K562 (cell line): Measurements from ENCODE around the gene TMPRSS9. TPM values are rescaled to one million over a fixed set of nuclear protein-coding genes. Genes with fewer than 3 reads are reported as not detected.
A peak's percentile ranks its signal among the peaks of the same experiment; 100 is the strongest.

Source experiments
- ATAC-seq: fragments of 200-7000 bp; cut with Tn5 transposase; 3 replicates; pipeline ENCODE4 v1.9.1; 2020; ENCODE audit warnings: moderate library complexity
- BruUV-seq: library from RNA; stranded (reverse); fragments of 400-500 nt; replicated peaks from 2 replicates; lab custom pipeline; 2021; lab: Mats Ljungman, UMichigan
- CTCF ChIA-PET: fragments of 300-600 bp; formaldehyde crosslinking; extraction: SDS; loops from one replicate; lab custom pipeline; 2021; ENCODE audit warnings: low intra/inter-chr PET ratio; lab: Yijun Ruan, JAX
- POLR2A ChIA-PET: fragments of 300-600, 350-650 bp; sonication (Branson Sonifier 250); formaldehyde crosslinking; extraction: SDS; loops from one replicate; lab custom pipeline; 2021; ENCODE audit warnings: antibody characterized with exemption, inconsistent platforms; lab: Yijun Ruan, JAX
- DNase-seq, 4 experiments: peaks; one replicate each; pipeline versions ENCODE4 v3.0.0 to v3.0.0-alpha.2; 2011 to 2018; ENCODE audit warnings: low spot score in 3 of 4, mixed read lengths in 3 of 4; ENCODE audit errors: extremely low read depth in 1 of 4
- FAIRE-seq: peaks from 2 replicates; lab custom pipeline; 2011; peaks lifted over from hg19 to GRCh38; lab: Jason Lieb, UNC
- H2AFZ ChIP-seq: 2 replicates; pipeline ENCODE4 v1.6.0; 2011; ENCODE audit warnings: low read depth, low read length, control low read depth, inconsistent platforms
- H3K27ac ChIP-seq: fragments of 200-600 bp; 3 replicates; pipeline ENCODE4 v1.8.0; 2011; ENCODE audit warnings: low read depth, mild to moderate bottlenecking, control low read depth, inconsistent platforms, low read length, moderate library complexity, mixed read lengths; ENCODE audit errors: extremely low read depth
- H3K27me3 ChIP-seq, 2 experiments: fragments of 300-600 bp in 1 of 2; 2 replicates in 1 of 2; 3 replicates in 1 of 2; pipeline versions ENCODE4 v1.6.0 to v1.8.0; 2011; ENCODE audit warnings: inconsistent platforms in 2 of 2, low read length in 2 of 2, mild to moderate bottlenecking in 1 of 2, mixed read lengths in 1 of 2, moderate library complexity in 1 of 2; ENCODE audit not compliant: control insufficient read depth in 2 of 2, insufficient read depth in 2 of 2
- H3K36me3 ChIP-seq: fragments of 300-600 bp; 3 replicates; pipeline ENCODE4 v1.8.0; 2011; ENCODE audit warnings: mild to moderate bottlenecking, low read length, inconsistent platforms; ENCODE audit not compliant: control insufficient read depth, insufficient read depth
- H3K4me1 ChIP-seq, 2 experiments: fragments of 200-600 bp in 1 of 2; replicated peaks in 1 of 2; 2 replicates in 1 of 2; 3 replicates in 1 of 2; pipeline versions ENCODE4 v1.5.1 to v1.8.0; 2011; ENCODE audit warnings: inconsistent platforms in 2 of 2, low read length in 2 of 2, mild to moderate bottlenecking in 1 of 2, mixed read lengths in 1 of 2, moderate library complexity in 1 of 2; ENCODE audit not compliant: control insufficient read depth in 2 of 2, insufficient read depth in 2 of 2
- H3K4me2 ChIP-seq: 2 replicates; pipeline ENCODE4 v1.6.1; 2011; ENCODE audit warnings: low read length, control low read depth, inconsistent platforms, mixed read lengths; ENCODE audit not compliant: insufficient read depth
- H3K4me3 ChIP-seq: fragments of 200-600 bp; sonication (generic), shearing (Covaris generic); 2 replicates; pipeline ENCODE4 v1.5.1; 2016; ENCODE audit warnings: control low read depth, inconsistent platforms
- H3K79me2 ChIP-seq: fragments of 200-600 bp; 3 replicates; pipeline ENCODE4 v1.8.0; 2011; ENCODE audit warnings: low read length, inconsistent platforms; ENCODE audit not compliant: control insufficient read depth, insufficient read depth
- H3K9ac ChIP-seq, 2 experiments: 2 replicates each; pipeline versions ENCODE4 v1.6.0 to v1.6.1; 2011; ENCODE audit warnings: low read depth in 2 of 2, low read length in 2 of 2, control low read depth in 1 of 2, inconsistent platforms in 1 of 2, mild to moderate bottlenecking in 1 of 2, mixed read lengths in 1 of 2; ENCODE audit not compliant: insufficient read depth in 1 of 2
- H3K9me1 ChIP-seq: one replicate; pipeline ENCODE4 v1.6.0; 2011; ENCODE audit warnings: inconsistent platforms, mild to moderate bottlenecking, low read length, moderate library complexity; ENCODE audit not compliant: control insufficient read depth, insufficient read depth
- H3K9me3 ChIP-seq: replicated peaks from 2 replicates; pipeline ENCODE4 v1.5.1; 2011; ENCODE audit warnings: low read depth, low read length, inconsistent platforms; ENCODE audit not compliant: control insufficient read depth, insufficient read depth
- H4K20me1 ChIP-seq: replicated peaks from 2 replicates; pipeline ENCODE4 v1.6.1; 2011; ENCODE audit warnings: low read length, inconsistent platforms, mixed read lengths; ENCODE audit not compliant: control insufficient read depth, insufficient read depth
- KDM1A ChIP-seq, 2 experiments: fragments of 450-650 bp; IDR thresholded peaks; 2 replicates each; pipeline ENCODE4 v1.6.1; 2016; ENCODE audit warnings: mild to moderate bottlenecking in 2 of 2
- L3MBTL2 ChIP-seq: fragments of 450-650 bp; IDR thresholded peaks from 2 replicates; pipeline ENCODE4 v1.6.1; 2016; ENCODE audit warnings: mild to moderate bottlenecking, moderate library complexity
- ZNF232 ChIP-seq: sonication (generic); formaldehyde crosslinking; IDR thresholded peaks from 2 replicates; pipeline ENCODE4 v1.8.0; 2022; ENCODE audit warnings: mild to moderate bottlenecking, missing genetic modification reagents
- WGBS: fragments of 100-300 bp; shearing (Covaris generic); methylation state at CpG from one replicate; pipeline ENCODE4 v1.1.6; 2016; ENCODE audit warnings: low coverage, mixed read lengths; ENCODE audit not compliant: insufficient coverage; ENCODE audit errors: missing lambda C conversion rate; 5-methylcytosine and 5-hydroxymethylcytosine counted together
- in situ Hi-C: fragments of 300-500 bp; cut with MboI; formaldehyde crosslinking; loops from 4 replicates; pipeline ENCODE4 v1.15.0; 2018; ENCODE audit warnings: inconsistent platforms, mixed read lengths
- intact Hi-C: fragments of 100-400 bp; cut with micrococcal nuclease; formaldehyde crosslinking; loops from 2 replicates; pipeline ENCODE4 v1.14.2; 2022
- polyA plus RNA-seq, 8 experiments: library from polyadenylated mRNA; depleted of rRNA in 4 of 8; stranded (reverse) in 5 of 8; unstranded in 3 of 8; fragments of >200 nt; fragmentation: Nextera tagmentation in 2 of 8; fragmentation: Illumina TruSeq in 1 of 8; extraction: Ambion mirVana in 2 of 8; extraction: Trizol in 1 of 8; gene quantifications; 2 replicates each; pipeline versions ENCODE4 v1.2.1 to v1.2.3, GENCODE V29; 2011 to 2014; ENCODE audit warnings: inconsistent platforms in 1 of 8, missing spikeins in 1 of 8
- total RNA-seq, 7 experiments: library from RNA; depleted of rRNA in 6 of 7; stranded (reverse); fragments of >200 nt in 6 of 7; fragmentation: Illumina TruSeq in 2 of 7; extraction: Trizol in 2 of 7; gene quantifications; 2 replicates each; pipeline versions ENCODE4 v1.2.1 to v1.2.3, GENCODE V29; 2011 to 2021; ENCODE audit warnings: low replicate concordance in 1 of 7
- TF ChIP-seq, protein P1 (sequence below), 2 experiments: fragments of 450-650 bp in 1 of 2; sonication (generic) in 1 of 2; formaldehyde crosslinking in 1 of 2; IDR thresholded peaks; 2 replicates each; pipeline versions ENCODE4 v1.7.1 to v1.9.0; 2016 to 2022; ENCODE audit warnings: inconsistent platforms in 1 of 2, mild to moderate bottlenecking in 1 of 2, missing genetic modification reagents in 1 of 2

Gene TMPRSS9
- total and polyA plus RNA-seq, 9 of the 15 experiments (the other 6 are each of a cell fraction or from before 2014, with no cell fraction given) = 0.01 to 0.03 TPM; not detected in 7

- no peak overlapping the region for H3K9ac ChIP-seq
- no peak overlapping the region for H2AFZ ChIP-seq
- ATAC-seq (no peak), FAIRE-seq (no peak), DNase-seq (no peak)
- no peak overlapping the region for H3K4me2 ChIP-seq
- H4K20me1 ChIP-seq = peaks cover 32% of the 10 kb centered on the region
- TF ChIP-seq, protein P1, sequence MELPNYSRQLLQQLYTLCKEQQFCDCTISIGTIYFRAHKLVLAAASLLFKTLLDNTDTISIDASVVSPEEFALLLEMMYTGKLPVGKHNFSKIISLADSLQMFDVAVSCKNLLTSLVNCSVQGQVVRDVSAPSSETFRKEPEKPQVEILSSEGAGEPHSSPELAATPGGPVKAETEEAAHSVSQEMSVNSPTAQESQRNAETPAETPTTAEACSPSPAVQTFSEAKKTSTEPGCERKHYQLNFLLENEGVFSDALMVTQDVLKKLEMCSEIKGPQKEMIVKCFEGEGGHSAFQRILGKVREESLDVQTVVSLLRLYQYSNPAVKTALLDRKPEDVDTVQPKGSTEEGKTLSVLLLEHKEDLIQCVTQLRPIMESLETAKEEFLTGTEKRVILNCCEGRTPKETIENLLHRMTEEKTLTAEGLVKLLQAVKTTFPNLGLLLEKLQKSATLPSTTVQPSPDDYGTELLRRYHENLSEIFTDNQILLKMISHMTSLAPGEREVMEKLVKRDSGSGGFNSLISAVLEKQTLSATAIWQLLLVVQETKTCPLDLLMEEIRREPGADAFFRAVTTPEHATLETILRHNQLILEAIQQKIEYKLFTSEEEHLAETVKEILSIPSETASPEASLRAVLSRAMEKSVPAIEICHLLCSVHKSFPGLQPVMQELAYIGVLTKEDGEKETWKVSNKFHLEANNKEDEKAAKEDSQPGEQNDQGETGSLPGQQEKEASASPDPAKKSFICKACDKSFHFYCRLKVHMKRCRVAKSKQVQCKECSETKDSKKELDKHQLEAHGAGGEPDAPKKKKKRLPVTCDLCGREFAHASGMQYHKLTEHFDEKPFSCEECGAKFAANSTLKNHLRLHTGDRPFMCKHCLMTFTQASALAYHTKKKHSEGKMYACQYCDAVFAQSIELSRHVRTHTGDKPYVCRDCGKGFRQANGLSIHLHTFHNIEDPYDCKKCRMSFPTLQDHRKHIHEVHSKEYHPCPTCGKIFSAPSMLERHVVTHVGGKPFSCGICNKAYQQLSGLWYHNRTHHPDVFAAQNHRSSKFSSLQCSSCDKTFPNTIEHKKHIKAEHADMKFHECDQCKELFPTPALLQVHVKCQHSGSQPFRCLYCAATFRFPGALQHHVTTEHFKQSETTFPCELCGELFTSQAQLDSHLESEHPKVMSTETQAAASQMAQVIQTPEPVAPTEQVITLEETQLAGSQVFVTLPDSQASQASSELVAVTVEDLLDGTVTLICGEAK (IDR thresholded peaks at IDR 0.05) = peak; percentile 96
- TF ChIP-seq, protein P1 (CRISPR knock-in tag; IDR thresholded peaks at IDR 0.05) = peak; percentile 97
- TF ChIP-seq L3MBTL2 (no peak), ZNF232 (CRISPR knock-in tag) (no peak), KDM1A (IDR thresholded peaks at IDR 0.05) (no peak)
- no TSS peak for BruUV-seq
- no peaks in the 10 kb centered on the region for H3K27me3 ChIP-seq
- H3K79me2 ChIP-seq = peaks cover 92% of the 10 kb centered on the region
- in situ Hi-C loops = no loop called here
- ChIA-PET CTCF (no interaction called here), POLR2A (interaction anchor here (1.0 kb wide), 2 partner anchors 14 to 22 kb away, joined by 3 read pairs; no protein-coding TSS in a partner anchor)
- WGBS = 86% methylated on average over 7 of the region's 7 CpGs
- H3K36me3 ChIP-seq = peaks cover 59% of the 10 kb centered on the region; the same call in 1 of the 3 replicates
- H3K4me3 ChIP-seq = no peak overlapping the region
- peaks cover 17% of the 10 kb centered on the region for H3K9me1 ChIP-seq
- H3K27ac ChIP-seq = no peak overlapping the region
- H3K9me3 ChIP-seq = no peaks in the 10 kb centered on the region
- intact Hi-C loops = no loop called here
- H3K4me1 ChIP-seq = peaks cover 5 to 52% of the 10 kb centered on the region in 2 experiments; a peak in 3 of 5 replicates
Measured at GRCh38 chr19:2451138-2451537, 91.1 kb downstream of the TMPRSS9 start.
